Testis (tissue), 2 donors: Measurements from ENCODE around the gene SEZ6.

ENCODE experiments used
- CTCF ChIP-seq, 3 experiments: fragments of 450-650 bp in 2 of 3; fragments of 200-600 bp in 1 of 3; sonication (generic) in 1 of 3; IDR thresholded peaks; one replicate each; pipeline ENCODE4 v1.5.1; 2016 to 2019; ENCODE audit warnings: antibody characterized with exemption in 3 of 3, mild to moderate bottlenecking in 2 of 3, moderate library complexity in 1 of 3
- POLR2A ChIP-seq: fragments of 450-650 bp; IDR thresholded peaks from one replicate; pipeline ENCODE4 v1.6.1; 2017; ENCODE audit warnings: antibody characterized with exemption, mild to moderate bottlenecking, moderate library complexity

GRCh38 chr17:28907709-28908475 is 97.9 kb downstream of the SEZ6 start:
- TF ChIP-seq POLR2A (no peak), CTCF (IDR thresholded peaks at IDR 0.05) (no peak)
